ENCODE measurements around the gene TBC1D2. TPM values are rescaled to one million over a fixed set of nuclear protein-coding genes. Genes with fewer than 3 reads are reported as not detected.
A peak's percentile ranks its signal among the peaks of the same experiment; 100 is the strongest.

The TBC1D2 gene
- total and polyA plus RNA-seq, 2 of the 13 experiments (the other 11 are each of a cell fraction or from before 2014, with no cell fraction given) = 2.0 to 2.8 TPM

- TF ChIP-seq ZSCAN5A (CRISPR knock-in tag; IDR thresholded peaks at IDR 0.05; ENCODE audit: borderline replicate concordance) (no peak), ZNF569 (CRISPR knock-in tag; IDR thresholded peaks at IDR 0.05; ENCODE audit: borderline replicate concordance) (no peak), TMF1 (CRISPR knock-in tag; IDR thresholded peaks at IDR 0.05; ENCODE audit: low read depth) (no peak), ZNF574 (CRISPR knock-in tag; IDR thresholded peaks at IDR 0.05) (no peak), RELA (CRISPR knock-in tag; IDR thresholded peaks at IDR 0.05) (no peak), ZNF34 (CRISPR knock-in tag; IDR thresholded peaks at IDR 0.05; ENCODE audit: borderline replicate concordance) (no peak), PHF21A (CRISPR knock-in tag; IDR thresholded peaks at IDR 0.05) (peak; percentile 41; the same call in 1 of the 2 replicates), ADNP (CRISPR knock-in tag; IDR thresholded peaks at IDR 0.05) (no peak), ESRRA (CRISPR knock-in tag; IDR thresholded peaks at IDR 0.05; ENCODE audit: low read depth) (no peak; the same call in 1 of the 2 replicates), SYNCRIP (IDR thresholded peaks at IDR 0.05; ENCODE audit: insufficient read depth, low read depth, low read length) (no peak), FLYWCH1 (CRISPR knock-in tag; IDR thresholded peaks at IDR 0.05) (no peak), KLF11 (CRISPR knock-in tag; IDR thresholded peaks at IDR 0.05) (no peak), ZBTB3 (CRISPR knock-in tag; IDR thresholded peaks at IDR 0.05; ENCODE audit: borderline replicate concordance, low read depth) (no peak), DNMT3B (CRISPR knock-in tag; conservative IDR thresholded peaks at IDR 0.05) (no peak), ZNF280D (CRISPR knock-in tag; IDR thresholded peaks at IDR 0.05) (no peak), ZNF775 (CRISPR knock-in tag; IDR thresholded peaks at IDR 0.05; ENCODE audit: borderline replicate concordance) (no peak), EP300 (IDR thresholded peaks at IDR 0.05; ENCODE audit: low read depth in 2 of 2, low read length in 2 of 2) (peak; percentile 21 to 53; a peak in 1 of 4 replicates), EP300 (CRISPR knock-in tag; IDR thresholded peaks at IDR 0.05; ENCODE audit: borderline replicate concordance) (no peak), HDAC1 (CRISPR knock-in tag; IDR thresholded peaks at IDR 0.05) (peak; percentile 65), THAP7 (CRISPR knock-in tag; IDR thresholded peaks at IDR 0.05) (no peak), ZFP90 (CRISPR knock-in tag; IDR thresholded peaks at IDR 0.05; ENCODE audit: borderline replicate concordance) (no peak), ZBTB42 (CRISPR knock-in tag; IDR thresholded peaks at IDR 0.05) (no peak)
These were observed 72.4 kb downstream of the TBC1D2 start (continued) for GRCh38 chr9:98182889-98183599.

Data from HepG2 (cell line).